ENCODE data around the gene PARN.

PARN gene

DNA sequence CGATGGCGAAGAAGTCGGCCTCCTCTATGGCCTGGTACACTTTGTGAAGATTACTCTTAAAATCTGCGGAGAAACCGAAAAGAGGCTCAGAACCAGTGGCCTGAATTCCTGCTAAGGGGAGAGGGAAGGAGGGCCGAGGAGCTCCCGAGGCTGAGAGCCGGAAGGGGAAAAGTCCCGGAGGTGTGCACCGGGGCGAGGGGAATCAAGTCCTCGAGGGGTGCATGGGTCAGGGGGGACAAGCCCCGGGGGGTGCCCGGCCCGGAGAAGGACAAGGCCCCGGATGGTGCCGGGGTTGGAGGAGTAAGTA is 495 bp downstream of the PARN start:
- TF ChIP-seq, protein P1, sequence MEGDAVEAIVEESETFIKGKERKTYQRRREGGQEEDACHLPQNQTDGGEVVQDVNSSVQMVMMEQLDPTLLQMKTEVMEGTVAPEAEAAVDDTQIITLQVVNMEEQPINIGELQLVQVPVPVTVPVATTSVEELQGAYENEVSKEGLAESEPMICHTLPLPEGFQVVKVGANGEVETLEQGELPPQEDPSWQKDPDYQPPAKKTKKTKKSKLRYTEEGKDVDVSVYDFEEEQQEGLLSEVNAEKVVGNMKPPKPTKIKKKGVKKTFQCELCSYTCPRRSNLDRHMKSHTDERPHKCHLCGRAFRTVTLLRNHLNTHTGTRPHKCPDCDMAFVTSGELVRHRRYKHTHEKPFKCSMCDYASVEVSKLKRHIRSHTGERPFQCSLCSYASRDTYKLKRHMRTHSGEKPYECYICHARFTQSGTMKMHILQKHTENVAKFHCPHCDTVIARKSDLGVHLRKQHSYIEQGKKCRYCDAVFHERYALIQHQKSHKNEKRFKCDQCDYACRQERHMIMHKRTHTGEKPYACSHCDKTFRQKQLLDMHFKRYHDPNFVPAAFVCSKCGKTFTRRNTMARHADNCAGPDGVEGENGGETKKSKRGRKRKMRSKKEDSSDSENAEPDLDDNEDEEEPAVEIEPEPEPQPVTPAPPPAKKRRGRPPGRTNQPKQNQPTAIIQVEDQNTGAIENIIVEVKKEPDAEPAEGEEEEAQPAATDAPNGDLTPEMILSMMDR (conservative IDR thresholded peaks at IDR 0.05), result no peak
- no peak for TF ChIP-seq ZFX (IDR thresholded peaks at IDR 0.05)
- H3K27ac ChIP-seq, result peak overlapping the region; percentile 92

- peak overlapping the region; percentile 92 for H3K27ac ChIP-seq
- TF ChIP-seq ZFX (IDR thresholded peaks at IDR 0.05), result no peak
Observed at GRCh38 chr16:14628806-14629611, 1.1 kb downstream of the PARN start.

- H3K27ac ChIP-seq, result no peak overlapping the region
- TF ChIP-seq, protein P1 (conservative IDR thresholded peaks at IDR 0.05), result no peak
- no peak for TF ChIP-seq ZFX (IDR thresholded peaks at IDR 0.05)
Observed at GRCh38 chr16:14627078-14627477, 3.0 kb downstream of the PARN start.

- TF ChIP-seq, protein P1 (conservative IDR thresholded peaks at IDR 0.05), result no peak
- no peak for TF ChIP-seq ZFX (IDR thresholded peaks at IDR 0.05)
Observed at GRCh38 chr16:14618566-14618965, 11.5 kb downstream of the PARN start.

DNA sequence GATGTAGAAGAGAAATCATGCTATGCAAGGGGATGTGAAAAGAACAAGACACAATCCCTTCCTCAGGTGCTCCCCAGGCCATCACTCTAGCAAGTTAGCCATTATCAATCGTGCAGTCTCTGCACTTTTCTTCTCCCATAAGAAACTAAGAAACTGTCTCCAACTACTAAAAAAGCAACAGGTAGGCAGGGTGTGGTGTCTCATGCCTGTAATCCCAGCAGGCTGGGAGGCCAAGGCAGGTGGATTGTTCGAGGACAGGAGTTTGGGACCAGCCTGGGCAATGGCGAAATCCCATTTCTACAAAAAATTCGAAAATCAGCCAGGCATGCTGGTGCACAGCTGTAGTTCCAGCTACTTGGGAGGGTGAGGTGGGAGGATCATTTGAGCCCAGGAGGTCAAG is 13.8 kb downstream of the PARN start:
- TF ChIP-seq, protein P1 (conservative IDR thresholded peaks at IDR 0.05), result no peak
- no peak for TF ChIP-seq ZFX (IDR thresholded peaks at IDR 0.05)
- H3K27ac ChIP-seq, result no peak overlapping the region

More at GRCh38 chr16:14618566-14618965, 11.5 kb downstream of the PARN start:
- H3K27ac ChIP-seq, result no peak overlapping the region

GRCh38 chr16:14613991-14614390 is 16.1 kb downstream of the PARN start:
- no peak for TF ChIP-seq ZFX (IDR thresholded peaks at IDR 0.05)
- TF ChIP-seq, protein P1 (conservative IDR thresholded peaks at IDR 0.05), result no peak
- no peak overlapping the region for H3K27ac ChIP-seq

DNA sequence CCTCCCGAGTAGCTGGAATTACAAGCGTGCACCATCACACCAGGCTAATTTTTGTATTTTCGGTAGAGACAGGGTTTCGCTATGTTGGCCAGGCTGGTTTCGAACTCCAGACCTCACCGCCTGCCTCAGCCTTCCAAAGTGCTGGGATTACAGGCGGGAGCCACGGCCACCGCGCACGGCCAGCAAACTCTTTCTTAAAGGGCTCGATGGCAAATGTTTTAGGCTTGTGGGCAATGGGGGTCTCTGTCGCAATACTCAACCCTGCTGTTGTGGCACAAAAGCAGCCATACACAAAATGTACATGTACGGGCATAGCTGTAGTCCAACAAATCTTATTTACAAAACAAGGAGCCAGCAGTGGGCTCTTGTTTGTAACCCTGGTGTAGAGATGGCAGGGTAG is 18.4 kb downstream of the PARN start:
- H3K27ac ChIP-seq, result no peak overlapping the region
- TF ChIP-seq, protein P1 (conservative IDR thresholded peaks at IDR 0.05), result no peak

DNA sequence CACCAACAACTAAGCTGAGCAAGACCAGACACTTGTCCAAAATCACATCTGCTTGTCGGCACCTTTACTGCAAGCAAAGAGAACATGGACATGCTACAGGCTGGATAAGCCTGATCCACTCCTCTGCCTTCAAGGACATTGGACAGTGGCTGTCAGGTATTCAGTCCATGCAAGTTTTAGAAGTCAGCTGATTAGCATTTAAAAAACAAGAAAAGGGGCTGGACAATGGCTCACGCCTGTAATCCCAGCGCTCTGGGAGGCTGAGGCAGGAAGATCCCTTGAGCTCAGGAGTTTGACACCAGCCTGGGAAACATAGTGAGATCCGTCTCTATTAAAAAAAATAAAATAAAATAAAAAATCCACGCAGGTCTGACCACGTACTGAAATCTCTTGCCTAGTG is 20.3 kb downstream of the PARN start:
- H3K27ac ChIP-seq, result no peak overlapping the region
- TF ChIP-seq, protein P1 (conservative IDR thresholded peaks at IDR 0.05), result no peak
- TF ChIP-seq ZFX (IDR thresholded peaks at IDR 0.05), result no peak

All from C4-2B (cell line).